Suprapubic skin (tissue), 4 donors: ENCODE data around the gene CHKB. TPM values are rescaled to one million over a fixed set of nuclear protein-coding genes. Genes with fewer than 3 reads are reported as not detected.
"Not testable (repeated sequence)": the region's sequence is repeated elsewhere in the genome, so short reads cannot be mapped to it uniquely, and the experiment has no call there.

Source experiments
- DNase-seq, 2 donors: peaks; one replicate each; pipeline ENCODE4 v3.0.0-alpha.2; 2019; ENCODE audit warnings: low spot score in 2 of 2
- H3K27ac ChIP-seq: fragments of 200-600 bp; sonication (generic); one replicate; pipeline ENCODE4 v1.5.1; 2019
- H3K27me3 ChIP-seq: fragments of 200-600 bp; sonication (generic); one replicate; pipeline ENCODE4 v1.5.1; 2019
- H3K36me3 ChIP-seq: fragments of 200-600 bp; sonication (generic); one replicate; pipeline ENCODE4 v1.5.1; 2019
- H3K4me1 ChIP-seq: fragments of 200-600 bp; sonication (generic); one replicate; pipeline ENCODE4 v1.5.1; 2019
- H3K4me3 ChIP-seq: fragments of 200-600 bp; sonication (generic); one replicate; pipeline ENCODE4 v1.5.1; 2019; ENCODE audit warnings: mild to moderate bottlenecking
- H3K9me3 ChIP-seq: fragments of 200-600 bp; sonication (generic); one replicate; pipeline ENCODE4 v1.5.1; 2019
- EP300 ChIP-seq: sonication (generic); formaldehyde crosslinking; IDR thresholded peaks from one replicate; pipeline ENCODE4 v1.6.1; 2017; ENCODE audit warnings: antibody characterized with exemption
- POLR2A ChIP-seq, 2 donors: fragments of 450-650 bp; IDR thresholded peaks; one replicate each; pipeline ENCODE4 v1.6.1; 2017; ENCODE audit warnings: antibody characterized with exemption in 2 of 2, mild to moderate bottlenecking in 2 of 2, moderate library complexity in 2 of 2
- POLR2AphosphoS5 ChIP-seq, 3 donors: sonication (generic); formaldehyde crosslinking; IDR thresholded peaks; one replicate each; pipeline ENCODE4 v1.6.1; 2017; ENCODE audit warnings: antibody characterized with exemption in 3 of 3
- WGBS: methylation state at CpG from one replicate; pipeline ENCODE4 v1.1.5; 2018; 5-methylcytosine and 5-hydroxymethylcytosine counted together
- total RNA-seq, 4 donors: library from RNA; depleted of rRNA; stranded (reverse); fragments of >200 nt; gene quantifications; one replicate each; pipeline ENCODE4 v1.1.0, GENCODE V29; 2016
- TF ChIP-seq, protein P1 (sequence below), 2 donors: fragments of 200-600 bp in 1 of 2; fragments of 450-650 bp in 1 of 2; sonication (generic) in 1 of 2; IDR thresholded peaks; one replicate each; pipeline ENCODE4 v1.5.1; 2016 to 2019; ENCODE audit warnings: antibody characterized with exemption in 2 of 2, mild to moderate bottlenecking in 1 of 2, moderate library complexity in 1 of 2

The CHKB gene
- total RNA-seq, 4 donors from 2014 or later: 43.0 to 86.5 (median 73.0) TPM

DNA sequence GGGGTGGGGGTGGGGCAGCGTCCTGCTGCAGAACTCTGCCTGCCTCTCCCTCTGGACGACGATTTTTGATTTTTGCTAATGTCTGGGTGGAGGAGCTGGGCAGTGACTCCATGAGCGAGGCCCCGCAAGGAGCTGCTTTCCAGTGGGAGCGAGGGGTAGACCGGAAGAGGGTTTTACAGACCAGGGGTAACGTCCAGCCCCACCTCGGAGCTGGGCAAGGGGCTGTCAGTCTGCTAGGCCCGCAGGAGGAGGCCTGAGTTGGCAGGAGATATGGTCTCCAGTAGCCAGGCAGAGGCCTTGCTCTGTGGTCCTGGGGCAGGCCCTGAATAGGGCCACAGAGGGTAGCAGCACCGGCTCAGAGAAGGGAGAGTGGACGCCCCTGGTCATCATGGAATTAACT lies 26.9 kb upstream of the CHKB start:
- H3K9me3 ChIP-seq: no peaks in the 10 kb centered on the region
- peaks cover 52% of the 10 kb centered on the region for H3K27me3 ChIP-seq
- H3K36me3 ChIP-seq: no peaks in the 10 kb centered on the region
- H3K4me1 ChIP-seq: peaks cover 17% of the 10 kb centered on the region
- no peak overlapping the region for H3K4me3 ChIP-seq
- WGBS: 91% methylated on average over 11 of the region's 12 CpGs
- no peak for TF ChIP-seq EP300
- no peak for TF ChIP-seq POLR2AphosphoS5 (IDR thresholded peaks at IDR 0.05)
- TF ChIP-seq, protein P1, sequence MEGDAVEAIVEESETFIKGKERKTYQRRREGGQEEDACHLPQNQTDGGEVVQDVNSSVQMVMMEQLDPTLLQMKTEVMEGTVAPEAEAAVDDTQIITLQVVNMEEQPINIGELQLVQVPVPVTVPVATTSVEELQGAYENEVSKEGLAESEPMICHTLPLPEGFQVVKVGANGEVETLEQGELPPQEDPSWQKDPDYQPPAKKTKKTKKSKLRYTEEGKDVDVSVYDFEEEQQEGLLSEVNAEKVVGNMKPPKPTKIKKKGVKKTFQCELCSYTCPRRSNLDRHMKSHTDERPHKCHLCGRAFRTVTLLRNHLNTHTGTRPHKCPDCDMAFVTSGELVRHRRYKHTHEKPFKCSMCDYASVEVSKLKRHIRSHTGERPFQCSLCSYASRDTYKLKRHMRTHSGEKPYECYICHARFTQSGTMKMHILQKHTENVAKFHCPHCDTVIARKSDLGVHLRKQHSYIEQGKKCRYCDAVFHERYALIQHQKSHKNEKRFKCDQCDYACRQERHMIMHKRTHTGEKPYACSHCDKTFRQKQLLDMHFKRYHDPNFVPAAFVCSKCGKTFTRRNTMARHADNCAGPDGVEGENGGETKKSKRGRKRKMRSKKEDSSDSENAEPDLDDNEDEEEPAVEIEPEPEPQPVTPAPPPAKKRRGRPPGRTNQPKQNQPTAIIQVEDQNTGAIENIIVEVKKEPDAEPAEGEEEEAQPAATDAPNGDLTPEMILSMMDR (IDR thresholded peaks at IDR 0.05): no peak
- TF ChIP-seq POLR2A (IDR thresholded peaks at IDR 0.05): no peak
- no peak for DNase-seq
- no peak overlapping the region for H3K27ac ChIP-seq

DNA sequence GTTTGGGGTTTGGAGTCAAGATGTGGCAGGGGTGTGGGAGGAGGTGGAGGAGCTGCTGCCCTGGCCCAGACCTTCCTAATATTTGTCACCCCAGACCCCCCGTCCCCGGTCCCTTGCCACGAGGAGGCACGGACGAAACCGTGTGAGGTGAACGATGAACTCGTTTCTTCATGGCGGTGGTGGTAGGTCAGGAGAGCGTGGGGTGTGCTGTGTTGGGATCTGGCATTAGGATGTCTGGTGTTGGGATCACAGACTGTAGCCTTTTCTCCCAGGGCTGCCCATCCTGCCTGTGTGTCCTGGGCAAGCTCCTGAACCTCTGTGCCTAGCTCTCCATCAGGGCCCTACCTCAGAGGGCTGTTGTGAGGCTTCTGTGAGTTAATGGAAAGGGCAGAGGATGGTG lies 26.3 kb upstream of the CHKB start:
- no peak for DNase-seq
- no peak overlapping the region for H3K27ac ChIP-seq
- no peaks in the 10 kb centered on the region for H3K9me3 ChIP-seq
- H3K4me3 ChIP-seq: no peak overlapping the region
- WGBS: 92% methylated on average over 10 of the region's 10 CpGs
- H3K4me1 ChIP-seq: peaks cover 19% of the 10 kb centered on the region
- no peak for TF ChIP-seq POLR2AphosphoS5 (IDR thresholded peaks at IDR 0.05)
- TF ChIP-seq POLR2A (IDR thresholded peaks at IDR 0.05): no peak
- no peak for TF ChIP-seq EP300
- TF ChIP-seq, protein P1 (IDR thresholded peaks at IDR 0.05): no peak
- peaks cover 58% of the 10 kb centered on the region for H3K27me3 ChIP-seq
- no peaks in the 10 kb centered on the region for H3K36me3 ChIP-seq

DNA sequence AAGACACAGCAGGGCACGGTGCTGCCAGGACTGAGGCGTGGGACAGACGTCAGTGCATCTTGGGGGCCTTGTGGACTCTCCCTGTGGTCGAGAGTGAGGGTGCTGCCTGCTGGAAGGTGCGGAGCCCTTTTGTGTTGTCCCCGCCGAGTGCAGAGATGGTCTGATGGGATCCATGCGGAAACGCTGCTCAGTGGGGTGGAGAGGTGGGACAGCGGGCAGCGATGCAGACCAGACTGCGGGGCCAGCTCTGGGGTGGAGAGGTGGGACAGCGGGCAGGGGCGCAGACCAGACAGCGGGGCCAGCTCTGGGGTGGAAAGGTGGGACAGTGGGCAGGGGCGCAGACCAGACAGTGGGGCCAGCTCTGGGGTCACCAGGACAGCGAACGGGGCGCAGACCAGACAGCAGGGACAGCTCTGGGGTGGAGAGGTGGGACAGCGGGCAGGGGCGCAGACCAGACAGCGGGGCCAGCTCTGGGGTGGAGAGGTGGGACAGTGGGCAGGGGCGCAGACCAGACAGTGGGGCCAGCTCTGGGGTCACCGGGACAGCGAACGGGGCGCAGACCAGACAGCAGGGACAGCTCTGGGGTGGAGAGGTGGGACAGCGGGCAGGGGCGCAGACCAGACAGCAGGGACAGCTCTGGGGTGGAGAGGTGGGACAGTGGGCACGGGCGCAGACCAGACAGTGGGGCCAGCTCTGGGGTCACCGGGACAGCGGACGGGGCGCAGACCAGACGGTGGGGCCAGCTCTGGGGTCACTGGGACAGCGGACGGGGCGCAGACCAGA lies 25.6 kb upstream of the CHKB start:
- DNase-seq: not testable (repeated sequence)
- peaks cover 66% of the 10 kb centered on the region for H3K27me3 ChIP-seq

DNA sequence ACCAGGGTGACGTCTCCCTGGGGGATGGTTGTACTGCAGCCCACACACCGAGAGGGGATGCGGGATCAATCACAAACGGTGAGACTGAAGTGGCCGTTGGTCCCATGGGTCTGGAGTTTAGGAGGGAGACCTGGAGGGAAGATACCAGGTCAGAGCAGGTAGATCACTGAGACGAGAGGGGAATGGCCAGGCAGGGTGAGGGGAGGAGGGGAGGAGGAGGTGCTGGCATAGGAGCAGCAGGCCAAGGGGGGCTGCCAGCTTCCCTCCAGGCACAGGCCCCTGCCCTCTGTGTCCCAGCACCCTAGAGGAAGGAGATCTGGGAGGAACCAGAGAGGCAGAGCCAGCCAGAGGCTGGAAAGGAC lies 25.0 kb upstream of the CHKB start:
- Histone ChIP-seq H3K27me3 (peaks cover 68% of the 10 kb centered on the region), H3K27ac (no peak overlapping the region), H3K9me3 (no peaks in the 10 kb centered on the region), H3K4me3 (no peak overlapping the region), H3K36me3 (no peaks in the 10 kb centered on the region), H3K4me1 (peaks cover 7% of the 10 kb centered on the region)
- 71% methylated on average over 6 of the region's 6 CpGs for WGBS
- no peak for TF ChIP-seq EP300
- no peak for TF ChIP-seq POLR2AphosphoS5 (IDR thresholded peaks at IDR 0.05)
- no peak for TF ChIP-seq POLR2A (IDR thresholded peaks at IDR 0.05)
- DNase-seq: no peak

More for the DNA sequence above, 25.6 kb upstream of the CHKB start:
- not testable (repeated sequence) for H3K27ac ChIP-seq, H3K36me3 ChIP-seq, H3K4me3 ChIP-seq, H3K9me3 ChIP-seq
- peaks cover 13% of the 10 kb centered on the region for H3K4me1 ChIP-seq
- WGBS: 87% methylated on average over 35 of the region's 39 CpGs

DNA sequence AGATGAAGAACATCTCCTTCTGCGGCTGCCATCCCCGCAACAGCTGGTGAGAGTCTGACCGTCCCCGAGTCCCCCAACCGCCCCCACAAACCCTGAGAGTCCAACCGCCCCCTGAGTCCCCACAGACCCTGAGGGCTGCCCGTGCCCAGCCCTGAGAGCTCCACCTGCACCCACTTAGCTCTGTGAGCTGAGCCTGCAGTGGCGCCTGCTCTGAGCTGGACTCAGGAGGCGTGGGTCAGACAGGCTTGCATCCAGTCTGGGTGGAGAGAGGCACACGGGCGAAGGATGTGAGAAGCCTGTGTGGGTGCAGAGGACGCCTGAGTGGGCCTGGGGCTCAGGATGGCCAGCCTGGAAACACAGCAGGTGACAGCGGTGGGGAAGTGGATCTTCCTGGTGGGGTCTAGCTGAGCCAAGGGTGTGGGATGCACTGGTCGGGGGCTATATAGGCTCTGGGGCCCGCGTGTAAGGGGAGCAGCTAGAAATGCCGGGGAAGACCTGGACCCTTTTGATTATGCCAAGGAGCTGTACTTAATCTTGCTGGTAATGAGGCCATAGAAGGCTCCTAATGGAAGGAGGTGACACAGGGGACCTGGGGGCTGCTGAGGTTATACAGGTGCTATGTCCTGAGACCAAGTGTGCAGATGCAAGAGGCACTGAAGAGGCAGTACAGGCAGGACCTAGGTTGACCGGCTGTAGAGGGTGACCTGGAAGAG lies 24.5 kb upstream of the CHKB start:
- Histone ChIP-seq H3K27me3 (peaks cover 67% of the 10 kb centered on the region), H3K9me3 (no peaks in the 10 kb centered on the region), H3K4me3 (no peak overlapping the region), H3K36me3 (no peaks in the 10 kb centered on the region), H3K27ac (no peak overlapping the region), H3K4me1 (peaks cover 5% of the 10 kb centered on the region)
- WGBS: 82% methylated on average over 13 of the region's 18 CpGs
- TF ChIP-seq POLR2AphosphoS5 (IDR thresholded peaks at IDR 0.05): no peak
- TF ChIP-seq, protein P1 (IDR thresholded peaks at IDR 0.05): no peak
- no peak for TF ChIP-seq POLR2A (IDR thresholded peaks at IDR 0.05)
- no peak for TF ChIP-seq EP300
- no peak for DNase-seq
